Stimulated activated CD4-positive, alpha-beta T cell treated with anti-CD3 and anti-CD28 coated beads, Interleukin-2, amount 100 ng/mL, for 4 hours (primary cell): ENCODE measurements around the gene GDI1.

Experiments used
- DNase-seq: peaks from one replicate; pipeline ENCODE4 v3.0.0-alpha.2; 2020; ENCODE audit warnings: low read depth

Gene GDI1

DNA sequence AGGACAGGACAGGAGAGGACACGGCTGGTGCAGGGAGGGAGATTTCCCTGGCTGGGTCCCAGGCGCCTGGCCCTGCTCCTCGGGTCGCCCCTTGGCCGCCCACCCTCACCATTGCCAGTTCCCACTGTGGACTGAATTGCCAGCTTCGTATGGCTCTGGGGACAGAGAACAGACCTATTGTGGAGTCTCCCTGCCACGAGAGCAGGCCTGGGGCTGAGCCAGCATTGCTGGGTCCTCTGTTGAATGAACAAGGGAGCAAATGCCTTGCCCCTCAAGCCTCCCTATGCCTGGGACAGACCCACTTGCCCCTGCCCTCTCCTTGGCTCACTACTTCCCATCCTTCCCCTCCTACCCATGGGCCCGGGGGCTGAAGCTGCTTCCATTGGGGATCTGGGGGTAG is 25.4 kb downstream of the GDI1 start:
- no peak for DNase-seq

DNA sequence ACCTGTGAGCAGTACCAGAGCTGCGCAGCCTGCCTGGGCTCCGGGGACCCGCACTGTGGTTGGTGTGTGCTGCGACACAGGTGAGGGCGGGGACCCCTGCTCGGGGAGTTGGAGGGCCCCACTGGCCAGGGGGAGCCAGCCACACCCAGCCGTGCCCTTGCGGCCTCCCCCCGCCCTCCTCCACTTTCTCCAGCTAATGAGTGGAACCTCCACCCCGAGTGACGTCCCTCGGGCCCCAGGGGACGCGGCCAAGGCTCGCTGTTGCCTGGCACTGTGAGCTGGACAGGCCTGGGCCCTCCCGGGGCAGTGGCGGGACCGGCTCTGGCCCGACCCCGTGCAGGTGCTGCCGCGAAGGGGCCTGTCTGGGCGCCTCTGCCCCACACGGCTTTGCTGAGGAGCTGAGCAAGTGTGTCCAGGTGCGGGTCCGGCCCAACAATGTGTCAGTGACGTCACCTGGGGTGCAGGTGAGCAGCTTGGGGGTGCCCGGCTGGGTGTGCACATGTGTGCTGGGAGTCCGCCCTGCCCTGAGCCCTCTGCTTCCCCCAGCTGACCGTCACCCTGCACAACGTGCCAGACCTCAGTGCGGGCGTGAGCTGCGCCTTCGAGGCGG is 26.8 kb downstream of the GDI1 start:
- DNase-seq = no peak

DNA sequence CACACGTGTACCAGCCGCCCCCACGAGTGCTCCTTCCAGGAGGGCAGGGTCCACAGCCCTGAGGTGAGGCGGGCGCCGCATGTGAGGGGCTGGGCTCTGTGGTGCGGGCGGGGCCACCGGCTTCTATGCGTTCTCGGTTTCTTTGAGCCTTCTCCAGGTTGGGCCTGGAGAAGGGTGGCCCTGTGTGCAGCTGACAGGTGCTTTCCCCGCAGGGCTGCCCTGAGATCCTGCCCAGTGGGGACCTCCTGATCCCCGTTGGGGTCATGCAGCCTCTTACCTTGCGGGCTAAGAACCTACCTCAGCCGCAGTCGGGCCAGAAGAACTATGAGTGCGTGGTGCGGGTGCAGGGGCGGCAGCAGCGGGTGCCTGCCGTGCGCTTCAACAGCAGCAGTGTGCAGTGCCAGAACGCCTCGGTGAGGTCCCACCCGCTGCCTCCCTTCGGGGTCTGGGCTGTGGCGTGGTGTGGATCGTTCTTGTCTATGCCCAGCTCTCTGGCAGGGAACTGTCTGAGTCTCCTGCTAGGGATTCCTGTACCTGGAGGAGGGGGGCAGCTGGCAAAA is 27.9 kb downstream of the GDI1 start:
- DNase-seq = no peak

DNA sequence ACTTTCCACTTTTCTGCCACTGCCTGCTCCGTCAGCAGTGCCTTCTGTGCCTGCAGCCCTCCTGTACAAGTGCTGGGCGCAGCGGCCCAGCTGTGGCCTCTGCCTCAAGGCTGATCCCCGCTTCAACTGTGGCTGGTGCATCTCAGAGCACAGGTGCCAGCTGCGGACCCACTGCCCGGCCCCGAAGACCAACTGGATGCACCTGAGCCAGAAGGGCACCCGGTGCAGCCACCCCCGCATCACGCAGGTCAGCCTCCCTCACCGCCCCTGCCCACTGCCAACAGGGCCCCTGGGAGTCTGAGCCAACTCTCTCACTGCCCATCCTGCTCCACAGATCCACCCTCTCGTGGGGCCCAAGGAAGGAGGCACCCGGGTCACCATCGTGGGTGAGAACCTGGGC is 28.6 kb downstream of the GDI1 start:
- DNase-seq = no peak

DNA sequence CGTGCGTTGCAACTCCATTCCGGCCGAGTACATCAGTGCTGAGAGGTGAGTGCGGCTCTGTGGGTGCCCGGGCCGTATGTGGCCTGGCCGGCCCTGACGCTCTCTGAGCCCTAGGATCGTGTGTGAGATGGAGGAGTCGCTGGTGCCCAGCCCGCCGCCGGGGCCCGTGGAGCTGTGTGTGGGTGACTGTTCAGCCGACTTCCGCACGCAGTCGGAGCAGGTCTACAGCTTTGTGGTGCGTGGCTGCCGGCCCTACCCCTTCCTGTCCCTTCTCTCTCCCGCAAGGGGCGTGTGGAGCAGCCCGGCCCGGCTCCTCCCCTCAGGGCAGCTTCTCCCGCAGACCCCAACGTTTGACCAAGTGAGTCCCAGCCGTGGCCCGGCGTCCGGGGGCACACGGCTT is 29.1 kb downstream of the GDI1 start:
- no peak for DNase-seq

DNA sequence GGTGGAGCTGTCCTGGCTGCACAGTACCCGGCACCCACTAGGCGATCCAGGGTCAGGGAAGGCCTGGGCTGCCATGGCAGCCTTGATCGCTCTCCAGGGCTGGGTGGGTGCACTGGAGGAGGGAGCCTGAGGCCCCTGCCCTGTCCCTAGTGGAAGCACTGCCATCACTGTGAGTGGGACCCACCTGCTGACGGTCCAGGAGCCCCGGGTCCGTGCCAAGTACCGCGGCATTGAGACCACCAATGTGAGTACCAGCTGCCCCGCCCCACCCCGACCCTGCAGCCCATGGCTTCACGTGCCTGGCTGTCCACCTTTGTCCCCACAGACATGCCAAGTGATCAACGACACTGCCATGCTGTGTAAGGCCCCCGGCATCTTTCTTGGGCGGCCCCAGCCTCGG is 30.0 kb downstream of the GDI1 start:
- no peak for DNase-seq

DNA sequence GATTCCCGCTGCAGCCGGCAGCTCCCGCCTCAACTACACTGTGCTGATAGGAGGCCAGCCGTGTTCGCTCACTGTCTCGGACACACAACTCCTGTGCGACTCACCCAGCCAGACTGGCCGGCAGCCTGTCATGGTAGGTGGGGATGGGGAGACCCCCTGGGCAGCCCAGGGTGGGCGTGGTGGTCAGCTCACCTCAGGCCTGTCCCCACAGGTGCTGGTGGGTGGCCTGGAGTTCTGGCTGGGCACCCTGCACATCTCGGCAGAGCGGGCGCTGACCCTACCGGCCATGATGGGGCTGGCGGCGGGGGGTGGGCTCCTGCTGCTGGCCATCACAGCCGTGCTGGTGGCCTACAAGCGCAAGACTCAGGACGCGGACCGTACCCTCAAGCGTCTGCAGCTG is 30.6 kb downstream of the GDI1 start:
- DNase-seq = no peak

DNA sequence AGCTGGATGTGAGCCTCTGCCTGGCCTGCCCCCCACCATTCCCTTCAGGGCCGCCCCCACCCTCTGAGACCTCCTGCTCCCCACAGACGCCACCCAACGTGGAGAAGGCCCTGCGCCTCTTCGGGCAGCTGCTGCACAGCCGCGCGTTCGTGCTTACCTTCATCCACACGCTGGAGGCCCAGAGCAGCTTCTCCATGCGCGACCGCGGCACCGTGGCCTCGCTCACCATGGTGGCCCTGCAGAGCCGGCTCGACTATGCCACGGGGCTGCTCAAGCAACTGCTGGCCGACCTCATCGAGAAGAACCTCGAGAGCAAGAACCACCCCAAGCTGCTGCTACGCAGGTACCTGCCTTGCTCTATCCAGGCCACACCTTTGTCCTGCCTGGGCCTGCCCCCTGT is 31.3 kb downstream of the GDI1 start:
- DNase-seq = no peak

DNA sequence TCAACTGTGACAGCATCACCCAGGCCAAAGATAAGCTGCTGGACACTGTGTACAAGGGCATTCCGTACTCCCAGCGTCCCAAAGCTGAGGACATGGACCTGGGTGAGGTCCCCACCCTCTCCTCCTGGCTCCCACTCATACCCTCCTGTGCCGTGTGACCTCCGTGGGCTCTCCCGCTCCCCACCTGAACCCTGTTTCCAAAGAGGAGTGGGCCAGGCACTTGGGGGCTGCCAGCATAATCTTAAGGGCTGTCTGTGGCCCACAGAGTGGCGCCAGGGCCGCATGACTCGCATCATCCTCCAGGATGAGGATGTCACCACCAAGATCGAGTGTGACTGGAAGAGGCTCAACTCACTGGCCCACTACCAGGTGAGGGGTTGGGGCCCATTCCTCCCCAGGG is 32.2 kb downstream of the GDI1 start:
- no peak for DNase-seq

DNA sequence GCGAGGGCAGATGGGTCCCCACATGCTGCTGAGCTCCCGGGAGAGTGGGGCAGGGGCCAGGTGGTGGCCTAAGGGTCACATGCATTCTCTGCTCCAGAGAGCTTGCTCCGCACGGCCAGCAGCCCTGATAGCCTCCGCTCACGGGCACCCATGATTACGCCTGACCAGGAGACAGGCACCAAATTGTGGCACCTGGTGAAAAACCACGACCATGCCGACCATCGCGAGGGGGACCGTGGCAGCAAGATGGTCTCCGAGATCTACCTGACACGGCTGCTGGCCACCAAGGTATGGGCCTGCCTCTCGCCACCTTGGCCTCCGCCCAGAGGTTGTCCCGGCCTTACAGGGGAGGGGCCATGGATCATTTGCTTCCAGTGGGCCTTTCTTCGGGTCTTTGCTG is 32.9 kb downstream of the GDI1 start:
- DNase-seq = no peak

DNA sequence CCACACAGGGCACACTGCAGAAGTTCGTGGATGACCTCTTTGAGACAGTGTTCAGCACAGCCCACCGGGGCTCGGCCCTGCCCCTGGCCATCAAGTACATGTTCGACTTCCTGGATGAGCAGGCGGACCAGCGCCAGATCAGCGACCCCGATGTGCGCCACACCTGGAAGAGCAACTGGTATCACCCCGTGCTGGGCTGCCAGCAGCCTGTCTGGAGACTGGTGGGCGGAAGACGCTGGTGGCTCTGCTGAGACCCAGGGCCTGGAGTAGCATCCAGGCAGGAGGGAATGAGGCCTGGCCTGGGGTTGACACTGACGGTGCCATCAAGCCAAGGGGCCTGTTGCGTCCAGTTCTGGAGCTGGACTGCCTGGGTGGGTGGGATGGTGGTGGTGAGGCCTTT is 33.5 kb downstream of the GDI1 start:
- no peak for DNase-seq

DNA sequence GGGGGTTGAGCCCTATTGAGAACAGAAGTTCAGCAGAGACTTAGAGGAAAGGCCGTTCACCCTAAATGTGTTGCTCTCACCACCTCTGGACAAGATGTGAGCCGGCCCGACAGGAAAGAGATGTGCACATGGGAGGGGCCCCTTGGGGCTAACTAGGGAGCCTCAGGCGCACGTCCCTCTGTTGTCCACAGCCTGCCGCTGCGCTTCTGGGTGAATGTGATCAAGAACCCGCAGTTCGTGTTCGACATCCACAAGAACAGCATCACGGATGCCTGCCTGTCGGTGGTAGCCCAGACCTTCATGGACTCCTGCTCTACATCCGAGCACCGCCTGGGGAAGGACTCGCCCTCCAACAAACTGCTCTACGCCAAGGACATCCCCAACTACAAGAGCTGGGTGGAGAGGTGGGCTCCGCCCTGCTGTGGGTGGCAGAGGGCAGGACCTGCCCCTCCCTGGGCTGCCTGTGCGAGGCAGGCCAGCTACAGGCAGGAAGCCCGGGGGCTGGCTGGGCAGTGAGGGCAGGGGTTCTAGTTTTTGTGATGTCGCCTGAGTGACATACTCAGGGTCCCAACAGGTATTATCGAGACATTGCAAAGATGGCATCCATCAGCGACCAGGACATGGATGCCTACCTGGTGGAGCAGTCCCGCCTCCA is 34.1 kb downstream of the GDI1 start:
- no peak for DNase-seq

DNA sequence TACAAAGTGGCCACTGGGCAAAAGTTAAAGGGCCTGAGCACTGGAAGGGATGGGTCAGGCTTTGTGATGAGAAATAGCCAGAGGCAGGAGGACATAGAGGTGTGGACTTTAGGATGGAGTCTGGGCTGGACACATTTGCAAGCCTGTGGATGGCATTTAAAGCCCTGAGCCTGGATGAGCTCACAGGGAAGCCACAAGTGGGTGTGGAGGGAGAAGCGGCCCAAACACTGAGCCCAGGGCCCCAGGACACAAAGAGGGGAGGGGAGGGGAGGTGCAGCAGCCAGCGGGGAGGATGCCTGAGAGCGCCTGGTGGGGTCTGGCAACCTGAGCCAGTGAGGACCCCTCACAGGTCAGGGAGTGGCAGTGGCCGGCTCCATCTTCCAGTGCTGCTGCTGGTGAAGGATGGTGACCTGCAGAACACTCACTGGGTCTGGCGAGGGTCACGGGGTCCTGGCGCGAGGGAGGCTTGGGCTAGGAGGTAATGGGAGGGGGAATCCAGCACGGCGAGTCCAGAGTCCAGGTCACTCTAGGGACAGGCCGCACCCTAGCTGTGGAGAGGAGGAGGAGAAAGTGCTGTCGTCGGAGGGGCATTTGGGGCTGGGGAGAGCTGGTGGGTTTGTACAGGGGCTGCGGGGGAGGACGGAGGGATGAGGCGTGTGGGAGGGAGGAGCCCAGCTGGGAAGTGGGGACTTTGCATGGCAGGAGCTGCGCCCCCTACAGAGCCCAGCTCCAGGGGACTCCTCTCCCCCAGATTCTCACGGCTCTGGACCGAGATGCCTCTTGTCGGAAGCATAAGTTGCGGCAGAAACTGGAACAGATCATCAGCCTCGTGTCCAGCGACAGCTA is 35.1 kb downstream of the GDI1 start:
- DNase-seq = no peak

DNA sequence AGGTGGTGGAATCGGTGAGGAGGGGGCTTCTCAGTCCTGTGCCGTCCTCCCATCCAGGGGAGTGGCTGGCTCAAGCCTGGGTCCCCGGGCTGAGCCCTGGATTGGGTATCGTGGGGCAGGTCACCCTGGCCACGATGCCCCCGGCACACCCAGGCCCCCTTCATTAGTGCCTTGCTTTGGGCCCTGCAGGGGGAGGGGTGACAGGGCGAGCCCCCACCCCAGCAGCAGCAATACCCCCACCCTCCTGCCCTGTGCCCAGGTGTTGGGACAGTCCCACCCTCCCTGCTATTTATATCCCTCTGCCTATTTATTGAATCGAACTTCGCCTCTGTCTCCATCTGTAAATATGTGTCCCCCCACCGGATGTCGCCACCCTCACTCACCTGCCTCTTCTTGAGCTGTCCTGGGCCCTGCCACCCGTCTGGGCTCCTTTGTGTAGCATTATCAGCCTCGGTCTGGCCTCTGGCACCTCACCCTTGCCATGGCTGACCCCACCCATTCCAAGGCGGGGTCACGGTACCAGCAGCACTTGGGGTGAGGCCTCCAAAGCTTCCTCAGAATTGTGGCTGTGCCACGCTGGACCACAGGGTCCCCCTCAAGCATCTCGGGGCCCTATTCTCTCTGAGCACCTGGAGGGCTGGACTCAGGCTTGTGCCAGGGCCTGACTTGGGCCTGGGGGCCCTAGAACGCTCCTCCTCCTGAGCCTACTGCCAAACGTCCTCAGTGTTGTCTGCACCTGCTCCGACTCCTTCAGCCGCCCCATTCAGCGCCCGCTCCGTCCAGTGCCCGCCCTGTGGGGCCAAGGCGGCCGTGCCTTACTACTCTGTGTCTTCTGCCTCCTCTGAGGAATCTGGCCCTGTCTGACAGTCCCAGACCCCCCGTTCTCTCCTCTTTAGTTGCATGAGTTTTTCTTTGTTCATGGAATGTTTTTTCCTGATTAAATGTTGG is 36.0 kb downstream of the GDI1 start:
- DNase-seq = no peak

DNA sequence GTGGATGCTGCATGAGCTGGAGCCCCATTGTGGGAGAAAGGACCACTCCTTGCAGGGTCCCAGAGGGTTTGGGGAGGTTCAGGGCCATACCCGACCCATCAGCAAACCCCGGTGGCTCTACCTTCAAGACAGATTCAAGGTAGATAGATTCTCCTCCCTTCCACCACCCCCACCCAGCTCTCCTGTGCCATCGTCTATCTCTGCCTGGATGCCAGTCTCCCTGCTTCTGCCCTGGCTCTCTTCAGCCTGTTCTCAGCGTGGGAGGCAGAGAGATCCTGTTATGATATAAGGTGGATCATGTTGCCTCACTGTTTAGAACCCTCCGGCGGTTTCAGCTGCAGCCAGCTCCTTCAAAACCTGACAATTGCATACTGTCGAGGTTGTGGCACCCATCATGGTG is 36.7 kb downstream of the GDI1 start:
- DNase-seq = no peak

DNA sequence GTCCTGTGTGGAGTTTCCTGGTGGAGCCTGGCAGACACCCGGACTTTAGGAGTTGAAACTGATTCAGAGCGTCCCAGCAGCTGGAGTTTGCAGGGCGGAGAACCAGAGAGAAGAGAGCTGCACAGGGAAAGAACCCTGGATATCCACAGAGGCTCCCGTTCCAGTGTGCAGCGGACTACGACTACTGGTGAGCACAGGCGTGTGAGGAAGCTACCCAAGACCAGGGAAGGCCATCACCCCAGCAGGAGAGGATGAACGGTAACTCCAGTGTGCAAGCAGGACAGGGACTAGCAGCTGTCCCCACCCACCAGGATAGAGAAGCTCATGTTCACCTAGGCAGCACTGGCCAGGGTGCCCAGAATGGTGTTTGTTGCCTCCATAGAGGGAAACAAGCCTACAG is 39.9 kb downstream of the GDI1 start:
- no peak for DNase-seq

DNA sequence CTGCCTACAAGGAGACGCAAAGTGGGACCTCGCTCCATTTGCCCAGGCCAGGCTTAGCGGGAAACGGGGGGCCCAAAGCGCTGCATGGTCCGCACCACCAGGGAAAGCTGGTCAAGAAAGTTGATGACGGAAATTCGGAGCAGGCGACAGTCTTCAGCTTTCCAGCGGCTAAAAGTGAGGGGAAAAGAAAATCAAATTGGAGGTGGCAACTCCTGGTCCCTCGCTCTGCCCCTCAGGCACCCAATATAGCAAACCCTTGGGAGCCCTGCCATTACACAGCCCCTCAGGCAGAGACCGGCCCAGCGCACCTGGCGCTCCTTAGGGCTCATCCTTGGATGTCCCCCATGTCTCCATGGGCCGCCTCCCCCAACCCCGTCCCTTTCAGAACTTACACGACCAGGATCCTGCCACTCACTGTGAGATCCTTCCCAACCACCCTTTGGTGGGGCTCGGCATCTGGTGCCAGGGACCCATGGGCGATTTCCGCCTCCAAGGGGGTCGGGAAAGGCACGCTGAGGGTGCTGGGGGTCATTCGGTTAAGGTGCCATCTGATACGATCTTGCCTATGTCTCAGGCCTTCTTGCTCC is 41.0 kb downstream of the GDI1 start:
- DNase-seq = no peak

DNA sequence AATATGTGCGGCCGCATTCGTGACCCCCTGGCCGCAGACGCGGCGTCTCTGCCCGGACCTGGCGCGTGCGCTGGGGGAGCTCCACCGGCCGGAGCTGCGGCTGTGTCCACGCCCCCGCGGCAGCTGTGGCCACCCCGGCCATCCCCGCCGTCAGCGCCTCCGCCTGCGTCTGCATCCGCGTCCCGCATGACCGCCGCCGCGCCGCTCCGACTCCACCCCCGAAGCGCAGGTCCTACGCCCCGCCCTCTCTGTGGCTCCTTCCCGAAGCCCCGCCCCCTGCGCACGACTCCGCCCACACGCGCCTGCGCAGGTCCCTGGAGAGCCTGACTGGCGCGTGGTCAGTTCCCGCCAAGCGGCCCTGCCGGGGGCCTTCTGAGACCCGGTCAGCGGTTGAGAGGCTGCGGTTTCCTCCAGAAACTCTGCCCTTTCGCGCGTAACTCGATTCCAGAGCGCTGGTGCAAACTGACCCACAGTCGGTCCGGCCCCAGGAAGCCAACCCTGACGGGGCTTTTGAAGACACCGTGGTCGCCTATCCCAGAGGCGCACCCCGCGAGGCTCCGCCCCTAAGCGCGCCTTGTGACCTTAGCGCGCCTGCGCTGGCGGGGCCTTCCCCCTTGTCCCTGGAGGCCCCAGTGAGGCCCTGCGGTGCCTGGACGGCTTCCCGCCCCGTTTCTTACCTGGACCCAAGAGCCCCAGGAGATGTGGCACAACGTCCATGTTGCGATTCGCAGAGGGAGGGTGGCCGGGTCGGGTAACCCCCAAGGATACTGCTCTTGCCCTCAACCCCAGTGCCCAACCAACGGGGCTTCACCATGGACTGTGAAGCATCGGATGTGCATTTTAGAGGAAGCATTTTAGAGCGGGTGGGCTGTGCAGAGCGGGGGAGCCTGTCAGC is 42.0 kb downstream of the GDI1 start, which contains the start of gene LAGE3:
LAGE3 (minus strand) TSS at position 554 of the 895 bp plus-strand sequence; CDS start at position 188, 366 bp downstream.
- peak; percentile 87 for DNase-seq

DNA sequence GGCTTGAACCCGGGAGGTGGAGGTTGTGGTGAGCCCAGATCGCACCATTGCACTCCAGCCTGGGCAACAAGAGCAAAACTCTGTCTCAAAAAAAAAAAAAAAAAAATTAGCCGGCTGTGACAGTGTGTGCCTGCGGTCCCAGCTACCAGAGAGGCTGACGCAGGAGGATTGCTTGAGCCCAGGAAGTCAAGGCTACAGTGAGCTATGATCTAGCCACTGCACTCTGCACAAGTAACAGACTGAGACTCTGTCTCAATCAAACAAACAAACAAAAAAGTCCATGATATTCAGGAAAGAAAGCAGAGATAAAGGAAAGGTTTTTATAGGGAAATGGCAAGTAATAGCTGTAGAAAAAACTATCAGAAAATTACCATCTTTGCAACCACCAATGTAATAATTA is 44.2 kb downstream of the GDI1 start:
- DNase-seq = no peak

DNA sequence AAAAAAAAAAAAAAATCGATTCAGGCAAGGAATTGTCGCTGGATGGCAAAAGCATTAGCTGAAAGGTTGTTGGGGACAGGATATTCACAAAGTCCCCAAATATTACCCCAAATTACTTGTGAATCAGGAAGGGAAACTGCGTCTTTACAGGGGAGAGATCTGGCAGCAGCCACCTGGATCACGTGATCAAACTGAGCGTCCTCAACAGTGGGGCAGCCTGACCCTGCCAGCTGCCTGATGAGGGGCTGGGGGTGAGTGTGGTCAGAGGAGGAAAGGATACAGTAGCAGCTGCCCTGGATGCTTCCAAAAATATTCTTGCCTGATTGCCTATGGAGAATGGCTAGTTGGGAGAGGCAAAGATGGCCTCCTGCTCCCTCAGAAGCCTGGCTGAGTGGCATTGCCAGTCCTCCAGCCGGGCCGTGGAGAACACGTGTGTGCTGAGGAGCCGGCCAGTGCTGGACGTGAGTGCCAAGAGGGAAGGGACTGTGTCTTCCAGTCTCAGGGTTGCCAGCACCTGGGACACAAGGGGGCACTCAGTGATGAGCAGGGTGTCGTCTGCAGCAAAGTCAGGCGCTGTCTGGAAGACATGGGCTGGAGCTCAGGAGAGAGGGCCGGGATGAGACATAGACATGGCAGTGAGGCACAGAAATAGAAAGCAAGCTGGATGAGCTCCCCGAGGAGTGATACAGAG is 45.1 kb downstream of the GDI1 start:
- DNase-seq = no peak
